PC-3 (cell line): ENCODE measurements around the gene ZFYVE28. TPM values are rescaled to one million over a fixed set of nuclear protein-coding genes. Genes with fewer than 3 reads are reported as not detected.

Source experiments
- ATAC-seq: fragments of 200-7000 bp; cut with Tn5 transposase; 2 replicates; pipeline ENCODE4 v1.9.1; 2020; ENCODE audit warnings: mild to moderate bottlenecking, moderate library complexity
- BruUV-seq: library from RNA; stranded (reverse); fragments of 400-500 nt; replicated peaks from 2 replicates; lab custom pipeline; 2021; lab: Mats Ljungman, UMichigan
- CTCF ChIA-PET: fragments of 300-600 bp; sonication (Branson Sonifier 250); formaldehyde crosslinking; loops from one replicate; lab custom pipeline; 2022; ENCODE audit warnings: antibody characterized with exemption; lab: Charles Lee
- POLR2A ChIA-PET: fragments of 300-600 bp; sonication (Branson Sonifier 250); formaldehyde crosslinking; loops from one replicate; lab custom pipeline; 2022; ENCODE audit warnings: antibody characterized with exemption; ENCODE audit not compliant: unreplicated experiment; lab: Charles Lee
- DNase-seq: peaks from one replicate; pipeline ENCODE4 v3.0.0-alpha.2; 2015
- H2AFZ ChIP-seq: fragments of 300-600 bp; sonication (generic); 2 replicates; pipeline ENCODE4 v1.6.0; 2016; ENCODE audit warnings: antibody characterized with exemption, low read length
- H3F3A ChIP-seq: fragments of 300-600 bp; sonication (generic); one replicate; pipeline ENCODE4 v1.6.0; 2017; ENCODE audit warnings: antibody characterized with exemption, low read length, control low read depth, mild to moderate bottlenecking; ENCODE audit not compliant: unreplicated experiment
- H3K27ac ChIP-seq: fragments of 300-600 bp; sonication (generic); 2 replicates; pipeline ENCODE4 v1.5.1; 2016; ENCODE audit warnings: mild to moderate bottlenecking, low read length
- H3K27me3 ChIP-seq: fragments of 300-600 bp; sonication (generic); 2 replicates; pipeline ENCODE4 v1.6.1; 2016; ENCODE audit warnings: low read length, mixed read lengths
- H3K36me3 ChIP-seq: fragments of 300-600 bp; sonication (generic); 2 replicates; pipeline ENCODE4 v1.6.1; 2016; ENCODE audit warnings: low read depth, mixed run types, low read length, mixed read lengths
- H3K4me1 ChIP-seq: fragments of 300-600 bp; sonication (generic); 2 replicates; pipeline ENCODE4 v1.5.1; 2016; ENCODE audit warnings: low read length; ENCODE audit not compliant: insufficient read depth
- H3K4me2 ChIP-seq: fragments of 300-600 bp; sonication (generic); 2 replicates; pipeline ENCODE4 v1.6.0; 2016; ENCODE audit warnings: low read length
- H3K4me3 ChIP-seq: fragments of 300-600 bp; sonication (generic); 2 replicates; pipeline ENCODE4 v1.5.1; 2016; ENCODE audit warnings: mild to moderate bottlenecking, low read length, mixed read lengths
- H3K79me2 ChIP-seq: fragments of 300-600 bp; sonication (generic); 2 replicates; pipeline ENCODE4 v1.6.1; 2017; ENCODE audit warnings: low read length, mixed read lengths
- H3K9ac ChIP-seq: fragments of 300-600 bp; sonication (generic); 2 replicates; pipeline ENCODE4 v1.6.0; 2016; ENCODE audit warnings: mild to moderate bottlenecking, low read length
- H3K9me2 ChIP-seq: fragments of 300-600 bp; sonication (generic); replicated peaks from 2 replicates; pipeline ENCODE4 v1.6.1; 2016; ENCODE audit warnings: mixed run types, low read length, mixed read lengths
- H3K9me3 ChIP-seq: fragments of 300-600 bp; sonication (generic); 2 replicates; pipeline ENCODE4 v1.6.1; 2016; ENCODE audit warnings: low read length, mixed read lengths
- H4K20me1 ChIP-seq: fragments of 300-600 bp; sonication (generic); 2 replicates; pipeline ENCODE4 v1.6.1; 2016; ENCODE audit warnings: low read length, mixed read lengths
- EZH2 ChIP-seq: fragments of 300-600 bp; sonication (generic); IDR thresholded peaks from one replicate; pipeline ENCODE4 v1.6.1; 2017; ENCODE audit warnings: antibody characterized with exemption, mild to moderate bottlenecking, low read length; ENCODE audit not compliant: unreplicated experiment
- EZH2phosphoT487 ChIP-seq: fragments of 300-600 bp; sonication (generic); IDR thresholded peaks from 2 replicates; pipeline ENCODE4 v1.6.1; 2018; ENCODE audit warnings: mild to moderate bottlenecking, antibody characterized with exemption, low read length, borderline replicate concordance
- intact Hi-C: fragments of 100-400 bp; cut with micrococcal nuclease; formaldehyde crosslinking; loops from 2 replicates; pipeline ENCODE4 v1.9.0; 2023
- total RNA-seq: library from RNA; depleted of rRNA; stranded (reverse); fragments of >200 nt; gene quantifications from 2 replicates; pipeline ENCODE4 v1.2.3, GENCODE V29; 2014
- TF ChIP-seq, protein P1 (sequence below): fragments of 300-600 bp; sonication (generic); conservative IDR thresholded peaks from 2 replicates; pipeline ENCODE4 v1.5.1; 2017; ENCODE audit warnings: antibody characterized with exemption, low read depth, mild to moderate bottlenecking, low read length

Gene ZFYVE28
- total RNA-seq, 1 experiment from 2014 or later = 8.0 TPM

DNA sequence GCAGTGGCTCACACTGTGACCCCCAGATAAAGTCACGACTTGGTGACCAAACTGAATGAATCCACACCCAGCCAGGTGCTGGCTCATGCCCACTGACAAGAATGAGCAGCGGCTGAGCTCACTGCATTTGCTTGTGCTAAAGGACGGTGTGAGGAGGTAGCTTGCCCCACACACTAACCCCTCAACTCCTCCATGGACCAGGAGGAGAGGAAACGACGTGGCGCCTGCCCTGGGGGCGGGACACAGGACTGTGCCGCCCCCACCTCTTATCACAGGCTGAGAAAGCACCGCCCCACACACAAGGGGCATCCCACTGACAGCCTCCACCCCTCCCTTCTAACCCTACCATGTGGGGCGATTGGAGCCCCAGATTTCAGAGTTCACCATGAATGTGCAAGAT, 43.0 kb downstream of the ZFYVE28 start:
- Histone ChIP-seq H3K79me2 (no peaks in the 10 kb centered on the region), H3K9me2 (no peaks in the 10 kb centered on the region), H3K27ac (no peak overlapping the region), H2AFZ (no peak overlapping the region), H4K20me1 (no peaks in the 10 kb centered on the region), H3K9me3 (no peaks in the 10 kb centered on the region), H3K9ac (no peak overlapping the region), H3K4me3 (no peak overlapping the region), H3K36me3 (no peaks in the 10 kb centered on the region), H3F3A (no peaks in the 10 kb centered on the region), H3K4me2 (no peak overlapping the region), H3K4me1 (no peaks in the 10 kb centered on the region), H3K27me3 (no peaks in the 10 kb centered on the region)
- POLR2A ChIA-PET = no interaction called here
- TF ChIP-seq EZH2 = no peak
- TF ChIP-seq, protein P1, sequence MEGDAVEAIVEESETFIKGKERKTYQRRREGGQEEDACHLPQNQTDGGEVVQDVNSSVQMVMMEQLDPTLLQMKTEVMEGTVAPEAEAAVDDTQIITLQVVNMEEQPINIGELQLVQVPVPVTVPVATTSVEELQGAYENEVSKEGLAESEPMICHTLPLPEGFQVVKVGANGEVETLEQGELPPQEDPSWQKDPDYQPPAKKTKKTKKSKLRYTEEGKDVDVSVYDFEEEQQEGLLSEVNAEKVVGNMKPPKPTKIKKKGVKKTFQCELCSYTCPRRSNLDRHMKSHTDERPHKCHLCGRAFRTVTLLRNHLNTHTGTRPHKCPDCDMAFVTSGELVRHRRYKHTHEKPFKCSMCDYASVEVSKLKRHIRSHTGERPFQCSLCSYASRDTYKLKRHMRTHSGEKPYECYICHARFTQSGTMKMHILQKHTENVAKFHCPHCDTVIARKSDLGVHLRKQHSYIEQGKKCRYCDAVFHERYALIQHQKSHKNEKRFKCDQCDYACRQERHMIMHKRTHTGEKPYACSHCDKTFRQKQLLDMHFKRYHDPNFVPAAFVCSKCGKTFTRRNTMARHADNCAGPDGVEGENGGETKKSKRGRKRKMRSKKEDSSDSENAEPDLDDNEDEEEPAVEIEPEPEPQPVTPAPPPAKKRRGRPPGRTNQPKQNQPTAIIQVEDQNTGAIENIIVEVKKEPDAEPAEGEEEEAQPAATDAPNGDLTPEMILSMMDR = no peak
- no peak for TF ChIP-seq EZH2phosphoT487
- CTCF ChIA-PET = no interaction called here
- no peak for DNase-seq
- intact Hi-C loops = no loop called here
- BruUV-seq = no TSS peak
- ATAC-seq = no peak

GRCh38 chr4:2373532-2373931, 44.9 kb downstream of the ZFYVE28 start:
- H3K27me3 ChIP-seq = no peaks in the 10 kb centered on the region
- no peaks in the 10 kb centered on the region for H3K9me2 ChIP-seq
- no peaks in the 10 kb centered on the region for H4K20me1 ChIP-seq
- H3K9me3 ChIP-seq = no peaks in the 10 kb centered on the region
- no peaks in the 10 kb centered on the region for H3K4me1 ChIP-seq
- H3K27ac ChIP-seq = no peak overlapping the region
- intact Hi-C loops = no loop called here
- ATAC-seq (no peak), DNase-seq (no peak)
- no peak overlapping the region for H2AFZ ChIP-seq
- no TSS peak for BruUV-seq
- H3F3A ChIP-seq = no peaks in the 10 kb centered on the region
- CTCF ChIA-PET = no interaction called here
- TF ChIP-seq, protein P1 = no peak
- no peak for TF ChIP-seq EZH2phosphoT487
- TF ChIP-seq EZH2 = no peak
- no peak overlapping the region for H3K4me3 ChIP-seq
- POLR2A ChIA-PET = no interaction called here
- no peaks in the 10 kb centered on the region for H3K79me2 ChIP-seq
- no peak overlapping the region for H3K4me2 ChIP-seq
- H3K9ac ChIP-seq = no peak overlapping the region
- no peaks in the 10 kb centered on the region for H3K36me3 ChIP-seq

DNA sequence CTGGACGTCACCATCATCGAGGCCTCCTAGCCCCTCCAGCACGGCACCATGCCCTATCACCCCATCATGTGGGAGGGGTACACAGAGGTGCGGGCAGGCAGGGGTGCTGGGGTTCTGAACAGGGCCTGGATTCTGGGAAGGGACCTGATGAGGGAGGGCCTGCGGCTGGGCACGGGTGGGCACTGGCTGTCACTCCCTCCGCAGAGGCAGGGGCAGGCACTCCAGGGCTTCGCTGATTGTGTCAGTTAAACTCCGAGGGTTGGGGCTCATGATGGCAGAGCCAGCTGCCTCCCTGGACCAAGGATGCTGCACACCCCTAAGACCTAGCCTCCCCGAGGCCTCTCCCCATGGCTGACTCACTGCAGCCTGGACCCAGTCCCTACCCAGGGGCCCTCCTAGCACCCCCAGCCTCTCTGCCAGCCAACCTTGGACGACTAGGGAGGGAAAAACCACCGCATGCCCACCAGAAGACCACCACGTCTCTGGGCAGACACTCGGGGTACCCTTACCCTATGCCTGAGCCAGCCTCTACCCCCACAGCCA, 45.9 kb downstream of the ZFYVE28 start:
- Histone ChIP-seq H3F3A (no peaks in the 10 kb centered on the region), H3K9me3 (no peaks in the 10 kb centered on the region), H3K4me2 (no peak overlapping the region), H3K36me3 (no peaks in the 10 kb centered on the region), H3K27me3 (no peaks in the 10 kb centered on the region), H3K79me2 (no peaks in the 10 kb centered on the region), H3K4me1 (no peaks in the 10 kb centered on the region), H3K9ac (no peak overlapping the region), H2AFZ (no peak overlapping the region), H3K27ac (no peak overlapping the region), H3K9me2 (no peaks in the 10 kb centered on the region), H3K4me3 (no peak overlapping the region), H4K20me1 (no peaks in the 10 kb centered on the region)
- no peak for DNase-seq
- BruUV-seq = no TSS peak
- intact Hi-C loops = no loop called here
- ChIA-PET POLR2A (no interaction called here), CTCF (no interaction called here)
- TF ChIP-seq EZH2 (no peak), EZH2phosphoT487 (no peak)
- TF ChIP-seq, protein P1 = no peak
- no peak for ATAC-seq
